Calu3 (cell line): ENCODE results near the gene EIF5A2. TPM values are rescaled to one million over a fixed set of nuclear protein-coding genes. Genes with fewer than 3 reads are reported as not detected.

Experiments used
- BruUV-seq: library from RNA; stranded (reverse); fragments of 400-500 nt; replicated peaks from 2 replicates; lab custom pipeline; 2021; lab: Mats Ljungman, UMichigan
- CTCF ChIA-PET: fragments of 300-600 bp; sonication (Branson Sonifier 250); formaldehyde crosslinking; loops from one replicate; lab custom pipeline; 2022; ENCODE audit warnings: antibody characterized with exemption; lab: Charles Lee
- DNase-seq: peaks from one replicate; pipeline ENCODE4 v3.0.0; 2022
- H3K27ac Mint-ChIP-seq: one replicate; pipeline ENCODE4 v1.8.0; 2022; ENCODE audit warnings: mixed read lengths; ENCODE audit not compliant: unreplicated experiment
- H3K27me3 Mint-ChIP-seq: one replicate; pipeline ENCODE4 v1.8.0; 2022; ENCODE audit warnings: mixed read lengths; ENCODE audit not compliant: unreplicated experiment
- H3K36me3 Mint-ChIP-seq: one replicate; pipeline ENCODE4 v1.8.0; 2022; ENCODE audit warnings: mild to moderate bottlenecking, moderate library complexity, mixed read lengths; ENCODE audit not compliant: insufficient read depth, unreplicated experiment
- H3K4me1 Mint-ChIP-seq: one replicate; pipeline ENCODE4 v1.8.0; 2022; ENCODE audit warnings: mild to moderate bottlenecking, low read depth, mixed read lengths; ENCODE audit not compliant: unreplicated experiment
- H3K4me3 Mint-ChIP-seq: one replicate; pipeline ENCODE4 v1.8.0; 2022; ENCODE audit warnings: mild to moderate bottlenecking, low read depth, moderate library complexity, mixed read lengths; ENCODE audit not compliant: unreplicated experiment
- H3K9me3 Mint-ChIP-seq: one replicate; pipeline ENCODE4 v1.8.0; 2022; ENCODE audit warnings: low read depth, mixed read lengths; ENCODE audit not compliant: unreplicated experiment
- CTCF ChIP-seq: fragments of 200-600 bp; IDR thresholded peaks from one replicate; pipeline ENCODE4 v1.8.0; 2022; ENCODE audit warnings: antibody characterized with exemption; ENCODE audit not compliant: unreplicated experiment
- intact Hi-C: fragments of 100-400 bp; cut with micrococcal nuclease; formaldehyde crosslinking; loops from one replicate; pipeline ENCODE4 v1.10.0; 2022; ENCODE audit not compliant: unreplicated experiment
- total RNA-seq: library from RNA; stranded (reverse); gene quantifications from 2 replicates; pipeline ENCODE4 v1.2.3, GENCODE V29; 2022

Gene EIF5A2
- total RNA-seq, 1 experiment from 2014 or later = 9.4 TPM

DNA sequence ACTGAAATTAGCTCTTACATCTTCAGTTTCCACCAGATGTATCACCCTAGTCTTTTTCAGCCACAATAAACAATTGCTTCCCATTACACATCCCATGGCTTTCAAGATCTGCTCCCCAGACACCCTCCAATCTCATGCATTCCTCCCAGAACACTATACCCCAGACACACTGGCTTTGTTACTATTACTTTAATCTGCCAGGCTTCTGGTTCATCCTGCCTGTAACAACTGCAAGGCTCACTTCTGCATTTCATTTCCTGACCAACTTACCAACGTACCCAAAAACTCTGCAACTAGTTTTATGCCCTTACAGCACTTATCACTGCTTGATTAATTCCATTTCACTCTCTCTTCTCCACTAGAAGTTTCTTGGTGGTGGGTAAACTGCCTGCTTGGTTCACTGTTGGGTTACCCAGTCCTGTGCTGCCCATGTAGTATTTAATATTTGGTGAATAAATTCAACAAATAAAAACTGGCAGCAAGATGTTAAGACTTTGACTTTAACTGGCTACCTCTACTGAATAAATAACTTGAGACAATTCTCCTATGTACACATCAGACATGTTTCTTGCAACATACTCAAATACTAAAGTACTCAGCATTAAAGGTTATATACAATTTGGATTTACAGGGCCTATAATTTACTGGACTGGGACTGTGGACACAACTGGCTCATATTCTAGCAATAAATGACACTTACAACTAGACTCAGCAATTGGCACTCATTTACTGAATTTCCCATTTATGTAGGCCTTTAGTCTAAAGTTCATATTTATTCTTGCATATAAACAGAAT is 41.1 kb downstream of the EIF5A2 start:
- Mint-ChIP-seq H3K4me1 (peaks cover 32% of the 10 kb centered on the region), H3K4me3 (peak overlapping the region; percentile 60), H3K27me3 (no peaks in the 10 kb centered on the region), H3K36me3 (peaks cover 54% of the 10 kb centered on the region), H3K9me3 (no peaks in the 10 kb centered on the region), H3K27ac (peak overlapping the region; percentile 50)
- CTCF ChIA-PET = interaction anchor here (1.1 kb wide), 1 partner anchor 10 kb away, joined by 3 read pairs; no protein-coding TSS in a partner anchor
- no peak for TF ChIP-seq CTCF
- no peak for DNase-seq
- no TSS peak for BruUV-seq
- intact Hi-C loops = no loop called here

DNA sequence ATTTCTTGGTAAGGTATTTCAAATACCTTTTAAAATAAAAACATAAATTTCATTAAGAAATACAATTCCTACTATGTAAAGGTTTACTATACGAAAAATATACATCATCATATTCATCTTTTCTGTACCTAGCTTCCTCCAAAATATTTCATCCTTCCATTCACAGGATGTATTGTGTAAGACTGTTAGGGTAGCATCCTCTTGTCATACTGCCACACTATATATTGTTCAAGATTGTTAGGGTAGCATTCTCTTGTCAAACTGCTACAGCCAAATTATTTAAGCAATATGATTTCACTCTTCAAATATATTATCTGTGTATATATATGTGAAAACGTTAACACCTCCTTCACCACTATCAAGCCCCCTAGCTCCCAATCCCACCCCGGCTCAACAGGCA is 41.9 kb downstream of the EIF5A2 start:
- H3K4me3 Mint-ChIP-seq = no peak overlapping the region

GRCh38 chr3:170865209-170866094 is 43.0 kb downstream of the EIF5A2 start:
- Mint-ChIP-seq H3K4me3 (no peak overlapping the region), H3K27me3 (no peaks in the 10 kb centered on the region), H3K27ac (no peak overlapping the region), H3K36me3 (peaks cover 49% of the 10 kb centered on the region), H3K9me3 (no peaks in the 10 kb centered on the region), H3K4me1 (peaks cover 50% of the 10 kb centered on the region)
- CTCF ChIA-PET = interaction anchor here (0.6 kb wide), 2 partner anchors 509 to 1314 kb away, joined by 3 to 9 read pairs; no protein-coding TSS in a partner anchor
- TF ChIP-seq CTCF = no peak
- intact Hi-C loops = no loop called here
- no peak for DNase-seq
- no TSS peak for BruUV-seq

More for the DNA sequence above, 41.9 kb downstream of the EIF5A2 start:
- BruUV-seq = no TSS peak
- peaks cover 54% of the 10 kb centered on the region for H3K36me3 Mint-ChIP-seq
- TF ChIP-seq CTCF = no peak
- intact Hi-C loops = no loop called here
- no peak for DNase-seq
- peaks cover 40% of the 10 kb centered on the region for H3K4me1 Mint-ChIP-seq
- H3K27ac Mint-ChIP-seq = no peak overlapping the region
- CTCF ChIA-PET = interaction anchor here (1.1 kb wide), 1 partner anchor 9 kb away, joined by 3 read pairs; no protein-coding TSS in a partner anchor
- no peaks in the 10 kb centered on the region for H3K9me3 Mint-ChIP-seq
- H3K27me3 Mint-ChIP-seq = no peaks in the 10 kb centered on the region

GRCh38 chr3:170864525-170865208 is 43.8 kb downstream of the EIF5A2 start:
- intact Hi-C loops = no loop called here
- H3K4me1 Mint-ChIP-seq = peaks cover 44% of the 10 kb centered on the region
- no peak for TF ChIP-seq CTCF
- no peaks in the 10 kb centered on the region for H3K9me3 Mint-ChIP-seq
- CTCF ChIA-PET = interaction anchor here (0.6 kb wide), 1 partner anchor 158 kb away, joined by 8 read pairs; no protein-coding TSS in a partner anchor
- DNase-seq = no peak
- H3K4me3 Mint-ChIP-seq = no peak overlapping the region
- H3K36me3 Mint-ChIP-seq = peaks cover 41% of the 10 kb centered on the region
- peak overlapping the region; percentile 0 for H3K27ac Mint-ChIP-seq
- BruUV-seq = no TSS peak
- H3K27me3 Mint-ChIP-seq = no peaks in the 10 kb centered on the region
